ENCODE results near the gene MAB21L4. TPM values are rescaled to one million over a fixed set of nuclear protein-coding genes. Genes with fewer than 3 reads are reported as not detected.

The MAB21L4 gene
- total and polyA plus RNA-seq, 2 donors (not counting 3 experiments of a cell fraction or from before 2014, with no cell fraction given): not detected

DNA sequence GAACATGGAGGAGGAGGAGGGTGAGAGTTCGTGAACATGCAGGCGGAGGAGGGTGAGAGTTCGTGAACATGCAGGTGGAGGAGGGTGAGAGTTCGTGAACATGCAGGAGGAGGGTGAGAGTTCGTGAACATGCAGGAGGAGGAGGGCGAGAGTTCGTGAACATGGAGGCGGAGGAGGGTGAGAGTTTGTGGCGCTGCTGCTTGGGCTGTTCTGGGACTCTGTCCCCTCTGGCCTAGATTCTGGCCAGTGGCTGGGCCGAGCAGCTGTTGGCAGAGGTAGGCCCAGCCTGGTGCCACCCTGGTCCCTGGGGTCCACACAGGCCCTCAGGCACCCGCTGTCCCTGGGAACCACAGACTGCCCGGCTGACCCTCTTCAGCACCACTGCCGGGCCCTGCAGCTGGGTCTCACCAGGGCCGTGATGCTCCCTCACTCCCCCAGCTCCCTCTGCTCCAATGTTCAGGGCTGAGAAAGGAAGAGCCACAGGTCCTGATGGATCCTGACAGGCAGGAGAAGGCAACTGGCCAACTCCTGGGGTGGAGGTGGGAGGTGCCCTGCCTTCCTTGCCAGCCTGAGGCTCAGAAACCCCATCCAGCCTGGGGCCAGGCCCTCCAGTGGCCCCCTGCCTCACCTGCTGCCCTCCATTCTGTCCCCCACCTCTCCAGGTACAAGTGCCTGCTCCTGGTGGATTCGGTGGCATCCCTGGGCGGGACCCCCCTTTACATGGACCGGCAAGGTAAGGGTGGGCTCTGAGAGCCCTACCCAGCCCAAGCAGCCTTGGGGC is 23.4 kb downstream of the MAB21L4 start:
- ChIA-PET POLR2A (no interaction called here), CTCF (interaction anchor here (0.9 kb wide), 1 partner anchor 24 kb away, joined by 4 read pairs; no protein-coding TSS in a partner anchor)
- H2AFZ ChIP-seq (ENCODE audit: low read depth, low read length): no peak overlapping the region
- no peak overlapping the region for H3K27ac ChIP-seq (ENCODE audit: insufficient read depth, low read depth, low read length)
- no peaks in the 10 kb centered on the region for H3K79me2 ChIP-seq (ENCODE audit: control insufficient read depth, insufficient read depth, low read length)
- H3K36me3 ChIP-seq (ENCODE audit: control insufficient read depth in 2 of 2, extremely low read depth in 1 of 2, insufficient read depth in 2 of 2, low read length in 2 of 2): no peaks in the 10 kb centered on the region
- no peaks in the 10 kb centered on the region for H4K20me1 ChIP-seq (replicated peaks; ENCODE audit: control insufficient read depth, extremely low read depth, insufficient read depth, low read length)
- DNase-seq (ENCODE audit: low read depth, low spot score): no peak
- FAIRE-seq: no peak
- no peaks in the 10 kb centered on the region for H3K9me3 ChIP-seq (replicated peaks; ENCODE audit: control insufficient read depth, insufficient read depth, low read length)
- H3K9ac ChIP-seq (replicated peaks; ENCODE audit: extremely low read depth, insufficient read depth, low read length): no peak overlapping the region
- BruUV-seq (replicated peaks): no TSS peak
- no peak overlapping the region for H3K4me3 ChIP-seq (replicated peaks in 1 of 3; ENCODE audit: insufficient read depth in 1 of 3, low read depth in 1 of 3, low read length in 3 of 3)
- no peak overlapping the region for H3K4me2 ChIP-seq (ENCODE audit: insufficient read depth, low read length)
- no peaks in the 10 kb centered on the region for H3K27me3 ChIP-seq (ENCODE audit: control insufficient read depth in 2 of 2, insufficient read depth in 2 of 2, low read length in 2 of 2)
- intact Hi-C loops (cut with micrococcal nuclease) (no loop called here), dilution Hi-C loops (cut with MboI; ENCODE audit: extremely low pct_ligation_motif_present, low sequenced_read_pairs) (no loop called here)
- TF ChIP-seq, protein P1, sequence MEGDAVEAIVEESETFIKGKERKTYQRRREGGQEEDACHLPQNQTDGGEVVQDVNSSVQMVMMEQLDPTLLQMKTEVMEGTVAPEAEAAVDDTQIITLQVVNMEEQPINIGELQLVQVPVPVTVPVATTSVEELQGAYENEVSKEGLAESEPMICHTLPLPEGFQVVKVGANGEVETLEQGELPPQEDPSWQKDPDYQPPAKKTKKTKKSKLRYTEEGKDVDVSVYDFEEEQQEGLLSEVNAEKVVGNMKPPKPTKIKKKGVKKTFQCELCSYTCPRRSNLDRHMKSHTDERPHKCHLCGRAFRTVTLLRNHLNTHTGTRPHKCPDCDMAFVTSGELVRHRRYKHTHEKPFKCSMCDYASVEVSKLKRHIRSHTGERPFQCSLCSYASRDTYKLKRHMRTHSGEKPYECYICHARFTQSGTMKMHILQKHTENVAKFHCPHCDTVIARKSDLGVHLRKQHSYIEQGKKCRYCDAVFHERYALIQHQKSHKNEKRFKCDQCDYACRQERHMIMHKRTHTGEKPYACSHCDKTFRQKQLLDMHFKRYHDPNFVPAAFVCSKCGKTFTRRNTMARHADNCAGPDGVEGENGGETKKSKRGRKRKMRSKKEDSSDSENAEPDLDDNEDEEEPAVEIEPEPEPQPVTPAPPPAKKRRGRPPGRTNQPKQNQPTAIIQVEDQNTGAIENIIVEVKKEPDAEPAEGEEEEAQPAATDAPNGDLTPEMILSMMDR (IDR thresholded peaks at IDR 0.05; ENCODE audit: extremely low read depth in 1 of 2, insufficient read depth in 1 of 2, low read depth in 1 of 2, low read length in 2 of 2): no peak
- TF ChIP-seq, protein P2, sequence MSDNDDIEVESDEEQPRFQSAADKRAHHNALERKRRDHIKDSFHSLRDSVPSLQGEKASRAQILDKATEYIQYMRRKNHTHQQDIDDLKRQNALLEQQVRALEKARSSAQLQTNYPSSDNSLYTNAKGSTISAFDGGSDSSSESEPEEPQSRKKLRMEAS (IDR thresholded peaks at IDR 0.05; ENCODE audit: insufficient read depth, insufficient read length): no peak
- TF ChIP-seq EZH2 (IDR thresholded peaks at IDR 0.05; ENCODE audit: borderline replicate concordance, low read depth, low read length, severe bottlenecking): no peak
- TF ChIP-seq FOS (IDR thresholded peaks at IDR 0.05; ENCODE audit: borderline replicate concordance, insufficient read depth, low read length): no peak
- TF ChIP-seq POLR2AphosphoS5 (IDR thresholded peaks at IDR 0.05; ENCODE audit: insufficient read depth, low read depth, low read length): no peak
- TF ChIP-seq POLR2A (IDR thresholded peaks at IDR 0.05; ENCODE audit: low read depth, low read length): no peak
- no peak for TF ChIP-seq GATA2 (IDR thresholded peaks at IDR 0.05; ENCODE audit: insufficient read depth, insufficient read length, low read depth, low read length)
- no peak for TF ChIP-seq MYC (IDR thresholded peaks at IDR 0.05; ENCODE audit: low read depth, low read length)
- H3K9me1 ChIP-seq (replicated peaks; ENCODE audit: control insufficient read depth, extremely low read depth, insufficient read depth, low read length): no peaks in the 10 kb centered on the region
- no peaks in the 10 kb centered on the region for H3K4me1 ChIP-seq (ENCODE audit: control insufficient read depth, extremely low read depth, insufficient read depth, low read length)

All from endothelial cell of umbilical vein (primary cell).